GM12878 (cell line): ENCODE measurements around the gene LHFPL3. TPM values are rescaled to one million over a fixed set of nuclear protein-coding genes. Genes with fewer than 3 reads are reported as not detected.

ENCODE experiments used
- ATAC-seq: fragments of 200-7000 bp; cut with Tn5 transposase; 3 replicates; pipeline ENCODE4 v1.9.1; 2020; ENCODE audit warnings: mild to moderate bottlenecking, moderate library complexity
- BruUV-seq: library from RNA; stranded (reverse); fragments of 400-500 nt; replicated peaks from 2 replicates; lab custom pipeline; 2021; lab: Mats Ljungman, UMichigan
- CTCF ChIA-PET: fragments of 300-600 bp; sonication (Branson Sonifier 250); formaldehyde crosslinking; extraction: SDS; loops from one replicate; lab custom pipeline; 2021; ENCODE audit warnings: inconsistent platforms; lab: Yijun Ruan, JAX
- POLR2A ChIA-PET: fragments of 350-600 bp; formaldehyde crosslinking; extraction: SDS; loops from one replicate; lab custom pipeline; 2021; ENCODE audit warnings: inconsistent platforms; lab: Charles Lee
- RAD21 ChIA-PET: fragments of 300-600 bp; sonication (Branson Sonifier 250); formaldehyde crosslinking; loops from one replicate; lab custom pipeline; 2023; ENCODE audit warnings: antibody characterized with exemption; ENCODE audit not compliant: unreplicated experiment; lab: Charles Lee
- SMC1A ChIA-PET: fragments of 300-600 bp; sonication (Branson Sonifier 250); formaldehyde crosslinking; loops from one replicate; lab custom pipeline; 2023; ENCODE audit not compliant: unreplicated experiment, uncharacterized antibody; lab: Charles Lee
- DNase-seq: peaks from one replicate; pipeline ENCODE4 v3.0.0-alpha.2; 2011; ENCODE audit warnings: low read depth, low spot score
- FAIRE-seq: peaks from 3 replicates; lab custom pipeline; 2011; peaks lifted over from hg19 to GRCh38; lab: Jason Lieb, UNC
- H2AFZ ChIP-seq: 2 replicates; pipeline ENCODE4 v1.6.0; 2011; ENCODE audit warnings: low read depth, low read length, control low read depth; ENCODE audit not compliant: control insufficient read depth
- H3K27ac ChIP-seq: 2 replicates; pipeline ENCODE4 v1.5.1; 2011; ENCODE audit warnings: control low read depth; ENCODE audit not compliant: control insufficient read depth, insufficient read depth
- H3K27me3 ChIP-seq, 2 experiments: replicated peaks in 1 of 2; 2 replicates each; pipeline versions ENCODE4 v1.6.0 to v1.6.1; 2011; ENCODE audit warnings: low read length in 1 of 2; ENCODE audit not compliant: control insufficient read depth in 2 of 2, insufficient read depth in 2 of 2
- H3K36me3 ChIP-seq, 2 experiments: 2 replicates each; pipeline ENCODE4 v1.5.1; 2011; ENCODE audit warnings: low read length in 1 of 2; ENCODE audit not compliant: control insufficient read depth in 2 of 2, insufficient read depth in 2 of 2
- H3K4me1 ChIP-seq: 2 replicates; pipeline ENCODE4 v1.6.1; 2011; ENCODE audit warnings: mild to moderate bottlenecking, low read length, moderate library complexity, mixed read lengths; ENCODE audit not compliant: control insufficient read depth, insufficient read depth
- H3K4me2 ChIP-seq: 2 replicates; pipeline ENCODE4 v1.6.0; 2011; ENCODE audit warnings: control low read depth; ENCODE audit not compliant: control insufficient read depth, insufficient read depth
- H3K4me3 ChIP-seq: fragments of 200-600 bp; sonication (generic); 2 replicates; pipeline ENCODE4 v1.5.1; 2016
- H3K79me2 ChIP-seq: 2 replicates; pipeline ENCODE4 v1.6.0; 2011; ENCODE audit warnings: low read length; ENCODE audit not compliant: control insufficient read depth, insufficient read depth
- H3K9ac ChIP-seq: 2 replicates; pipeline ENCODE4 v1.8.0; 2011; ENCODE audit warnings: low read length, control low read depth, mixed read lengths; ENCODE audit not compliant: control insufficient read depth, insufficient read depth
- H3K9me3 ChIP-seq: replicated peaks from 3 replicates; pipeline ENCODE4 v1.5.1; 2011; ENCODE audit warnings: mild to moderate bottlenecking, low read length; ENCODE audit not compliant: control insufficient read depth, insufficient read depth
- H4K20me1 ChIP-seq: 2 replicates; pipeline ENCODE4 v1.6.0; 2011; ENCODE audit not compliant: control insufficient read depth, insufficient read depth
- EED ChIP-seq: sonication (generic); IDR thresholded peaks from 2 replicates; pipeline ENCODE4 v1.6.1; 2016; ENCODE audit warnings: antibody characterized with exemption, low read depth
- POLR2A ChIP-seq: IDR thresholded peaks from 2 replicates; pipeline ENCODE4 v1.6.1; 2011; ENCODE audit warnings: low read depth, mild to moderate bottlenecking, low read length
- RB1 ChIP-seq: fragments of 450-650 bp; formaldehyde crosslinking; IDR thresholded peaks from 2 replicates; pipeline ENCODE4 v1.6.1; 2017; ENCODE audit warnings: mild to moderate bottlenecking, borderline replicate concordance
- YBX1 ChIP-seq: fragments of 450-650 bp; IDR thresholded peaks from 2 replicates; pipeline ENCODE4 v1.6.1; 2016; ENCODE audit warnings: antibody characterized with exemption
- WGBS: methylation state at CpG from one replicate; pipeline ENCODE4 v1.1.6; 2016; ENCODE audit warnings: low lambda C conversion rate; ENCODE audit not compliant: insufficient replicate concordance, insufficient coverage; ENCODE audit errors: missing lambda C conversion rate; 5-methylcytosine and 5-hydroxymethylcytosine counted together
- in situ Hi-C: fragments of 300-500 bp; cut with MboI; formaldehyde crosslinking; loops from 9 replicates; pipeline ENCODE4 v1.14.3; 2018; ENCODE audit warnings: mixed read lengths
- intact Hi-C: fragments of 100-400 bp; cut with micrococcal nuclease; formaldehyde crosslinking; loops from one replicate; pipeline ENCODE4 v1.14.2; 2022; ENCODE audit not compliant: unreplicated experiment
- polyA plus RNA-seq, 11 experiments: library from polyadenylated mRNA; depleted of rRNA in 4 of 11; unstranded in 6 of 11; stranded (reverse) in 5 of 11; fragments of >200 nt; fragmentation: Nextera tagmentation in 4 of 11; fragmentation: Illumina TruSeq in 1 of 11; extraction: Ambion mirVana in 4 of 11; extraction: Trizol in 1 of 11; gene quantifications; 1 replicate in 1 of 11; 2 replicates in 10 of 11; pipeline versions ENCODE4 v1.2.1 to v1.2.3, GENCODE V29; 2011 to 2016; ENCODE audit warnings: inconsistent platforms in 2 of 11, missing spikeins in 2 of 11, low read depth in 1 of 11
- total RNA-seq, 4 experiments: library from RNA; depleted of rRNA in 3 of 4; stranded (reverse); fragments of >200 nt in 3 of 4; fragmentation: Illumina TruSeq in 1 of 4; extraction: Trizol in 1 of 4; gene quantifications; 2 replicates each; pipeline versions ENCODE4 v1.2.1 to v1.2.3, GENCODE V29; 2013 to 2021
- TF ChIP-seq, protein P1 (sequence below): fragments of 450-650 bp; IDR thresholded peaks from 2 replicates; pipeline ENCODE4 v1.6.1; 2016; ENCODE audit warnings: mild to moderate bottlenecking
- TF ChIP-seq, protein P2 (sequence below): fragments of 450-650 bp; formaldehyde crosslinking; IDR thresholded peaks from 2 replicates; pipeline ENCODE4 v1.5.0; 2022; ENCODE audit warnings: mild to moderate bottlenecking, missing genetic modification characterization

Gene LHFPL3
- total and polyA plus RNA-seq, 10 of the 15 experiments (the other 5 are each of a cell fraction or from before 2014, with no cell fraction given): 0.09 TPM; not detected in 9

DNA sequence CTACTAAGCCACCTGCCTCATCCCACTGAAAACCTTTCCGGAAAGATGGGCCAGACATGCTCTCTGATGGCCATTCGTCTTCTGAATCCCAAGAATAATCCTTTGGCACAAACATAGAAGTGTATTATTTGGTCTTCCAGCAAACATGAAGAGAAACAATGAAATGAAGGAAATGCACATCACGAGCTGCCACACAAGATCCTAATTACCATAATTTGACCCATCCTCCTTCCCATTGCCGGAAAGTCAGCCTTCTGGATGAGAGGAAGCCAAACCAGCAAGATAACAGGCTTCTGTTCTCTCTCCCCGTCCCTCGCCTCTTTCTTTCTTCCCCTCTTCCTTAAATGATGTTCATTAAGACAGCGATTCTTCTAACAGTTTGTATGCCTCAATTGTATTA, 466.7 kb downstream of the LHFPL3 start (continued):
- TF ChIP-seq, protein P1, sequence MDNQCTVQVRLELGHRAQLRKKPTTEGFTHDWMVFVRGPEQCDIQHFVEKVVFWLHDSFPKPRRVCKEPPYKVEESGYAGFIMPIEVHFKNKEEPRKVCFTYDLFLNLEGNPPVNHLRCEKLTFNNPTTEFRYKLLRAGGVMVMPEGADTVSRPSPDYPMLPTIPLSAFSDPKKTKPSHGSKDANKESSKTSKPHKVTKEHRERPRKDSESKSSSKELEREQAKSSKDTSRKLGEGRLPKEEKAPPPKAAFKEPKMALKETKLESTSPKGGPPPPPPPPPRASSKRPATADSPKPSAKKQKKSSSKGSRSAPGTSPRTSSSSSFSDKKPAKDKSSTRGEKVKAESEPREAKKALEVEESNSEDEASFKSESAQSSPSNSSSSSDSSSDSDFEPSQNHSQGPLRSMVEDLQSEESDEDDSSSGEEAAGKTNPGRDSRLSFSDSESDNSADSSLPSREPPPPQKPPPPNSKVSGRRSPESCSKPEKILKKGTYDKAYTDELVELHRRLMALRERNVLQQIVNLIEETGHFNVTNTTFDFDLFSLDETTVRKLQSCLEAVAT: no peak
- TF ChIP-seq RB1 (no peak), YBX1 (no peak)
- TF ChIP-seq, protein P2, sequence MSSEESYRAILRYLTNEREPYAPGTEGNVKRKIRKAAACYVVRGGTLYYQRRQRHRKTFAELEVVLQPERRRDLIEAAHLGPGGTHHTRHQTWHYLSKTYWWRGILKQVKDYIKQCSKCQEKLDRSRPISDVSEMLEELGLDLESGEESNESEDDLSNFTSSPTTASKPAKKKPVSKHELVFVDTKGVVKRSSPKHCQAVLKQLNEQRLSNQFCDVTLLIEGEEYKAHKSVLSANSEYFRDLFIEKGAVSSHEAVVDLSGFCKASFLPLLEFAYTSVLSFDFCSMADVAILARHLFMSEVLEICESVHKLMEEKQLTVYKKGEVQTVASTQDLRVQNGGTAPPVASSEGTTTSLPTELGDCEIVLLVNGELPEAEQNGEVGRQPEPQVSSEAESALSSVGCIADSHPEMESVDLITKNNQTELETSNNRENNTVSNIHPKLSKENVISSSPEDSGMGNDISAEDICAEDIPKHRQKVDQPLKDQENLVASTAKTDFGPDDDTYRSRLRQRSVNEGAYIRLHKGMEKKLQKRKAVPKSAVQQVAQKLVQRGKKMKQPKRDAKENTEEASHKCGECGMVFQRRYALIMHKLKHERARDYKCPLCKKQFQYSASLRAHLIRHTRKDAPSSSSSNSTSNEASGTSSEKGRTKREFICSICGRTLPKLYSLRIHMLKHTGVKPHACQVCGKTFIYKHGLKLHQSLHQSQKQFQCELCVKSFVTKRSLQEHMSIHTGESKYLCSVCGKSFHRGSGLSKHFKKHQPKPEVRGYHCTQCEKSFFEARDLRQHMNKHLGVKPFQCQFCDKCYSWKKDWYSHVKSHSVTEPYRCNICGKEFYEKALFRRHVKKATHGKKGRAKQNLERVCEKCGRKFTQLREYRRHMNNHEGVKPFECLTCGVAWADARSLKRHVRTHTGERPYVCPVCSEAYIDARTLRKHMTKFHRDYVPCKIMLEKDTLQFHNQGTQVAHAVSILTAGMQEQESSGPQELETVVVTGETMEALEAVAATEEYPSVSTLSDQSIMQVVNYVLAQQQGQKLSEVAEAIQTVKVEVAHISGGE: no peak
- TF ChIP-seq, all 136 proteins: peak for 0

DNA sequence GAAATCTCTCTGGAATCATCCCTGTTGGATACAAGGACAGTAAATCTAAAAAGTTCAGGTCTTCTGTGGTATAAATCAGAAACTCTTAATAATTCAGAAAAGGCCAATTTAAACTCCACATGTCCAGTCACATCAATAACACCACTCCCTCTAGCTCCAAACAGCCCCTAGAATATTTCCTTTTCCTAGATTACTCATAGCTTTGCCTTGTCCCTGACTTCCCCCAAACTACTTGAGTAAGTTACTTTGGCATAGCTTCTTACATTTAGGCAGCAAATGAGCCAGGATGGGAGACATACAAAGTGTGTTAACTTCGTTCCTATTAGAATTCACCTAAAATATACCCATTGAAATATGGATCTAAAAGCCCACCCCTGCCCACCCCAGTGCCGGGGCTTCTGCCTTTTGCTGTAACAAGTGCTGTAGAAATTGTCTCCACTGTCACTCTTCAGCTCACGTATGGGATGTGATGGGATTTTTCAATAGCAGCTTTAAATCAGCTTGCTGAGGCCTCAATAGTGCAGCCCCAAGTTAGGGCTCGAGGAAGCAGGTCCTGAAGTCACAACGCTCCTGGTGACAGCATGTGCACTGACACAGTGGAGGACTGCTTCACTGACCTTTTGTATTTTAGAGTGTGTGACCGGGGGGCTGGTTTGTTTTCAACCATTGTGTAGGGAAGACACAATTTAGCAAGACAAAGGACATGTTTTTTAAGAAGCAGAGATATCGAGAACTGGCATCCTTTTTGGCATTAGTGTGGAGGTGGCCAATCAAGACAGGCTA, 467.4 kb downstream of the LHFPL3 start:
- in situ Hi-C loops: no loop called here
- POLR2A ChIA-PET: interaction anchor here (0.5 kb wide), 1 partner anchor 709 kb away, joined by 5 read pairs; no protein-coding TSS in a partner anchor
- DNase-seq (no peak), FAIRE-seq (no peak), ATAC-seq (no peak)
- SMC1A ChIA-PET: no interaction called here
- WGBS: 6% methylated on average over 7 of the region's 7 CpGs
- intact Hi-C loops: no loop called here
- Histone ChIP-seq H3K27ac (no peak overlapping the region), H3K79me2 (no peaks in the 10 kb centered on the region), H2AFZ (no peak overlapping the region), H4K20me1 (no peaks in the 10 kb centered on the region), H3K9ac (no peak overlapping the region), H3K4me1 (no peaks in the 10 kb centered on the region), H3K27me3 (no peaks in the 10 kb centered on the region; a peak in 1 of 4 replicates), H3K36me3 (no peaks in the 10 kb centered on the region), H3K4me2 (no peak overlapping the region), H3K9me3 (no peaks in the 10 kb centered on the region), H3K4me3 (no peak overlapping the region)
- RAD21 ChIA-PET: no interaction called here
- CTCF ChIA-PET: no interaction called here
- BruUV-seq: no TSS peak
- TF ChIP-seq EED (no peak), POLR2A (no peak)
